G401.6 (cell line): ENCODE results near the gene DYRK1B.
"Not testable (repeated sequence)": the region's sequence is repeated elsewhere in the genome, so short reads cannot be mapped to it uniquely, and the experiment has no call there.

Experiments
- FAIRE-seq: peaks from 2 replicates; lab custom pipeline; 2012; peaks lifted over from hg19 to GRCh38; lab: Jason Lieb, UNC

DYRK1B gene

GRCh38 chr19:39829702-39830275 is 4.2 kb downstream of the DYRK1B start:
- no peak for FAIRE-seq

DNA sequence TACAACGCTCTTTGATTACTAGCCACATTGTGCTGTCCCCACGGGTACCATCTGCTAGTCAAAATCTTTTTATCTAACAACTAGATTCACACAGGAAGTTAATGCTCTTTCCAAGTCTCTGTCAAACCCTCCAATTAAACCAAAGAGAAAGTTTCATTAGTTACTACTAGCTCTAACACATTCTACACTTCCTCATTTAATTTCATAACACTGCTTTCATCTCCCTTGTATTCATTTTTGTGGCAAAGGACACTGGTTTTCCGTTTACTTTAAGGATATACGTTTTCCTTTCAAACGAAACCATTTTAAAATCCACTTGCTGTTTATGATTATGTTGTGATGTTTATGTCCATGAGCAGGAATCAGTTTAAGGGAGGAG is 5.3 kb downstream of the DYRK1B start:
- FAIRE-seq: no peak

GRCh38 chr19:39828015-39828653 is 5.8 kb downstream of the DYRK1B start:
- no peak for FAIRE-seq

DNA sequence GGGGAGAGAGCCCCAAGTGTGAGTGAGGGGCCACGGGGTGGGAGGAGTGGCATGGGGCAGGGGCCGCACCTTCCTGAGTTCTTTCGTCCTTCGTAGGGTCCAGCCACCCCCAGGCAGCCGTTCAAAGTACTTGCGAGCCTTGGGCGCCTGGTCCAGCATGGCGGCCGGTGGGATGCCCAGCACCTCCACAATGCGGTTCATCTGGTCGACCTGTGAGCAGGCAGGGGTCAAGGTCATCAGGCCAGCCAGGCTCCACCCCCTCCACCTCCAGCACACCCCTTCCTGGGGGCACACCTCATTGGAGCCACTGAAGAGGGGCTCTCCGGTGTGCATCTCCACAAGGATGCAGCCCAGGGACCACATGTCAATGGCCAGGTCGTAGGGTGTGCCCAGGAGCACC is 6.7 kb downstream of the DYRK1B start:
- FAIRE-seq: no peak

GRCh38 chr19:39826311-39826945 is 7.5 kb downstream of the DYRK1B start:
- FAIRE-seq: no peak

DNA sequence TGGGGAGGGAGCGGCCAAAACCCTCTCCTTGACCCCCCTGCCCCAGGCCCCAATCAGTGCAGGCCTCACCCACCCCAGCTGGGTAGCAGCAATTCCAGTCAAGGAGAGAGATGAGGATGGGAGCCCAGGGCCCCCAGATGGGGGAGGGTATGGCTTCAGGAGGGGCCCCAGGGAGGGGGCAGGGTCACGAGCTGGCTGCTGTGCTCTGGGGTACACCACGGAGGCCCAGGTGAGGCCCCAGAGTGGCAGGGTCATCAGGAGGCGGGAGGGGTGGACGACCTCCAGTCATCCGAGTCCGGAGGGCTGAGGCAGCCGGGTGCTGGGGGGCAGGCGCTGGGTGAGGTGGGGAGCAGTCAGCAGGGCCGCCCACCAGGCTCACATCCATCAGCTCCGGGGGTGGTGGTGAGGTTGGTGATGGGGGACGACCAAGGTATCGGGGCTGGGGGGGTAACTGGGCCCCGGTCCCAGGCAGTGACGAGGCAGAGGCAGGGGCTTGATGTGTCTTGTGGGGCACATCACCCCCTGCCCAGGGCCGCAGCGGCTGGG is 8.4 kb downstream of the DYRK1B start:
- FAIRE-seq: no peak

- FAIRE-seq: no peak
Observed at GRCh38 chr19:39825093-39825463, 8.9 kb downstream of the DYRK1B start.

GRCh38 chr19:39824143-39825092 is 9.5 kb downstream of the DYRK1B start:
- no peak for FAIRE-seq

DNA sequence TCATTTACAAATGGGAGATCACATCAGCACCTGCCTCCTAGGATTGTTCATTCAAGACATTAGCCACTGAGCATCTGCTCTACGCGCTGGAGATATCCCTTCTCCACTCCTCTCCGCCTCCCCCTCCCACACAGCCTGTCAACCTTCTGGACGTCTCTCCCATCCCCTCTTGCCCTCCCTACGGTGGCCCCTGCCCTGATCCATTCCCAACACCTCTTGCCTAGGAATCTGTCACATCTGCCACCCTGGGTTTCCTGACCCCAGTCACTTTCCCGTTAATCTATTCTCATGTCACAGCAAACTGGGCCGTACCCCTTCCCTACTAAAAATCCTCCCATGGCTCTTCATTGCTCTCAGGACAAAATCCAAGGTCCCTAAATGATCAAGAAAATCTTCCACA is 10.3 kb downstream of the DYRK1B start:
- FAIRE-seq: no peak

GRCh38 chr19:39820696-39821095 is 13.3 kb downstream of the DYRK1B start:
- FAIRE-seq: no peak

DNA sequence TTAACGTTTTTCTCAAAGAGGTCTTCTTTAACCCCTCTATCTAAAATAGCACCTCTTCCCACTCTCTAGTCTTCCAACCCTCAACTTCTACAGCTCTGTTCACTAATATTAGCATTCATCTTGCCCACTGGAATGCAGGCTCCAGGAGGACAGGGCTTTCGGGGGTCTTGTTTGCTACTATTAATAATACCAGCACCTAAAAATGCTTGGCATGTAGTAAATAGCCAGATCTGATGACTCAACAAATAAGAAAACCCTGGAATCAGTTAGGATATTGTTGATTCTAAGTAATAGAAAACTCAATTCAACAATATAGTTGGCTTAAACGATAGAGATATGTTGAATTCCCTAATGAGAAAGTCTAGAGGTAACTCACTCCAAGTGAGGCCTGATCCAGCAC is 14.2 kb downstream of the DYRK1B start:
- no peak for FAIRE-seq

- no peak for FAIRE-seq
Observed at GRCh38 chr19:39818626-39819097, 15.3 kb downstream of the DYRK1B start.

DNA sequence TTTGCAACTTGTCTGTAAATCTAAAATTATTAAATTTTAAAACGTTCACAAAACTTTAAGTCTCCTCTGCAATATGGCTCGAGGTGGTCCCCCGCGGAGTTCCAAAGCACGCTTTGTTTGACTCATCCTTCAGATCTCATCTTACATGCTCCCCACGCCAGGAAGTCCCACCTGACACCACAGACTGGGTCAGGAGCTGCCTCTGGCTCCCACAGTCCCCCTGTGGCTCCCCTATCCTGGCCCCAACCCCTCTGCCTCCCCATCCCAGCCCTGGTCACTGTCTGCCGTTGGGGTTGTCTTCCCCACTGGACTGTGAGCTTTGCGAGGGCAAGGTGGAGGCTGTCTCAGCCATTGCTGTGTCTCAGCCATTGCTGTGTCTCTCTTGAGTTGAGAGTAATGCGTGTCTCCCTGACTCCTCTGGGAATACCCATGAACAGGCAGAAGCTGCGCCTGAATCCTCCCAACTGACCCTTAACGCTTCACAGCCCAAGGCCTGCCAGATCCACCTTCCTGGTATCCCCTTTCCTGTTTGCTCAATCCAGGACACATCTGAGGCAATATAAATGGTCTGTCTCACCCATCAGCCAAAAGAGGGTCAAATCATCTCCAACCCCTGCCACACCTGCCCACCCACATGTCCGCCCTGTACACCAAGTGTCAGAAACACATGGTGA is 15.9 kb downstream of the DYRK1B start:
- no peak for FAIRE-seq

GRCh38 chr19:39816287-39817048 is 17.5 kb downstream of the DYRK1B start:
- FAIRE-seq: no peak

DNA sequence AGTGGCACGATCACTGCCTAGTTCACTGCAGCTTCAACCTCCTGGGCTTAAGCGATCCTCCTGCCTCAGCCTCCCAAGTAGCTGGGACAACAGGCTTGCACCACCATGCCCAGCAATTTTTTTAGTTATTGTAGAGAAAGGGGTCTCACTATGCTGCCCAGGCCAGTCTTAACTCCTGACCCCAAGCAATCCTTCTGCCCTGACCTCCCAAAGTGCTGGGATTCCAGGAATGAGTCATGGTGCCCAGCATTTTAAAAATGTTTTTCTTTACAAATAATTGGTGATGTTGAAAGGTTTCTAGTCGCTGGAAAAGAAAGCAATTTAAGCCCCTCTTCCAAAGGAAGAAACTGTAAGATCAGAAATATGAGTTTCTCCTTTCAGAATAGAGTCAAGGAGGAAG is 19.4 kb downstream of the DYRK1B start:
- no peak for FAIRE-seq

DNA sequence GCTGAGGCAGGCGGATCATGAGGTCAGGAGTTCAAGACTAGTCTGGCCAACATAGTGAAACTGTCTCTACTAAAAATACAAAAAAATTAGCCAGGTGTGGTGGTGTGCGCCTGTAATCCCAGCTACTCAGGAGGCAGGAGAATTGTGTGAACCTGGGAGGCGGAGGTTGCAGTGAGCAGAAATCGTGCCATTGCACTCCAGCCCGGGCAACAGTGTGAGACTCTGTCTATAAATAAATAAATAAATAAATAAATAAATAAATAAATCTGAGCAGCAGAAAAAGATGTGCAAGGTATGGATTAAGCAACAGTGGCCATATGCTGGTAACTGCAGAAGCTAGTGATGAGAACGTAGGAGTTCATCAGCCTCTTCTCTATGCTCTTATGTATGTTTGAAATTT is 19.9 kb downstream of the DYRK1B start:
- FAIRE-seq: not testable (repeated sequence)

DNA sequence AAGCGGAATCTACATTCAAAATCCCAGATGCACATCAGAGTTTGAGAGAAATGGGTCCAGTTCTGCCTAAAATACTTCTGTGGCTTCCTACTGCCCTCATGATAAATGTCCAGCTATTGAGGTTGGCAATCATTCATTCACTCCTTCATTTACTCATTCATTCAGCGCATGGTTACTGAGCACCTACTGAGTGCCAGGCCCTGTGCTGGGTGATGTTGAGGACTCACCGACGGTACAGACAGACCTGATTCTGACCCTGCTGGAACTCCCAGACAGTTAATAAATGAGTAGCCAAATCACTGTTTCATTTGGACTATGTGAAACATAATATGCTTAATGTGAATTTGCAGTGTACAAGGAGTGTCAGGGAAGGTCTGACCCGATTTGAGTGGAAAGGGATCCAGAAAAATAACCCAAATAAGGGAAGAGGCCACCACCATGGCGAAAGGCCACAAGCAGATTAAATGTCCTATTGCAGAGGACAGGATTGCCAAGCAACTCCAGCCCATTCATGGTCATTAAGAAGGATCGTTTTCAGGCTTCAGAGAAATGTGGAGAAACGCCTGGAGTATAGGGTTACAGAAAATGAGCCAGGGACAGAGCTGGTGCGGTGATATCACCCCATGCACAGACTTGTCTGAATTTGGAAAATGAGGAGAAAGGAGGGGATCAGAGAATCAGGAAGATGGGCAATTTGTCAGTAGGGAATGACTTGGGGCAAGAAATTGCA is 20.5 kb downstream of the DYRK1B start:
- no peak for FAIRE-seq

- FAIRE-seq: no peak
Observed at GRCh38 chr19:39811064-39811463, 22.9 kb downstream of the DYRK1B start.

GRCh38 chr19:39810424-39810823 is 23.5 kb downstream of the DYRK1B start:
- FAIRE-seq: no peak

DNA sequence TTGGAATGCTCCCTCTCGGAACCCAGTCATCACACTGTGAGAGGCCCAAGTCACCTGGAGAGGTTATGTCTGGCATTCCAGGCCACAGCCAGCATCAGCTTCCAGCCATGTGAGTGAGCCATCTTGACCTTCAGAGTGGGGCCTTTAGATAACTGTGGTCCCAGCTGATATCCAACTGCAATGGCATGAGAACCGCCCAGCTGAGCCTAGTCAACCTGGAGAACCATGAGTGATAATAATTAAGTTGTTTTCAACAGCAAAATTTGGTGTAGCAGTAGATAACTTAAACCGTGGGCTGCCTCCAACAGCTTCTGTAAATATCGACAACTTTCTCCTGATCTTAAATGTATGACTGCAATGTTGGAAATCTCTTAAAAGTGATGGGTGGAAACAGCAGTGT is 24.6 kb downstream of the DYRK1B start:
- no peak for FAIRE-seq
